H4 (cell line): Measurements from ENCODE around the gene CHI3L1. TPM values are rescaled to one million over a fixed set of nuclear protein-coding genes. Genes with fewer than 3 reads are reported as not detected.

Experiments used
- DNase-seq: peaks from one replicate; pipeline ENCODE4 v3.0.0-alpha.2; 2015; ENCODE audit warnings: low spot score
- total RNA-seq: library from RNA; depleted of rRNA; stranded (reverse); fragments of >200 nt; shearing (Covaris generic); gene quantifications from 2 replicates; pipeline ENCODE4 v1.2.3, GENCODE V29; 2014; rRNA removed

The CHI3L1 gene
- total RNA-seq, 1 experiment from 2014 or later: not detected

DNA sequence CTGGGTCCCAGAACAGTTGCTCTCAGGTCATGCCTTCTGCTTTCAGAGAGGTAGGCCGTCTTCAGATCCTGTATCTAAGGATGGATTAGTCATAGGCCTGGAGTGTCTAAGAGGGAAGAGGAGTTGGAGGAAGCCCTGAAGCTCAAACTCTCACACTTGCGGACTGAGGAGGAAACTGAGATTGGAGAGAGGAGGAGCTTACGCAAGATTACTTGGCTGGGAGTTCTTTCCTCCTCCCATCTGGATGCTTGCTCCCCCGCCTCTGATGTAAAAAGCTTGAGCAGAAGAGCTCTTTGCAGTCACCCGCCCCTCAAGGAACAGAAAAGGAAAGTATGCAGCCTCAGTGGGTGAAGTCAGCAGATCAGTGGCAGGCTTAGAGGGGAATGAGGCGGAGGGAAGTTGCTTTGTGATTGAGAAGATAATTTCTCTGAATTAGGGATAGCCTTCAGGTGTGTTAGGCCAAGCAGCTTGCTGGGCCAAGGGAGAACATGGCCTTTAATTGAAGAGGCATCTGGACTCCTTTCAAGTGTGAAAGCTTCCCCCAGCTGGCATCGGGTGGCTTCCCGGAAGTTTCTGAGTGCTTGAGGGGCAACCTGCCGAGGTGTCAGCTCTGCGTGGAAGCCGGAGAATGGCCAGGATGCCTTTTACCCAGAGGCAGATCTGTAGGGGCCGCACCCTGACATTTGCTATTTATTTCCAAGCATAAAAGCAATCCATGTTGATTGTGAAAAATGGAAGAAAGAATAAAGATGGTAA, 52.4 kb downstream of the CHI3L1 start:
- DNase-seq: no peak

DNA sequence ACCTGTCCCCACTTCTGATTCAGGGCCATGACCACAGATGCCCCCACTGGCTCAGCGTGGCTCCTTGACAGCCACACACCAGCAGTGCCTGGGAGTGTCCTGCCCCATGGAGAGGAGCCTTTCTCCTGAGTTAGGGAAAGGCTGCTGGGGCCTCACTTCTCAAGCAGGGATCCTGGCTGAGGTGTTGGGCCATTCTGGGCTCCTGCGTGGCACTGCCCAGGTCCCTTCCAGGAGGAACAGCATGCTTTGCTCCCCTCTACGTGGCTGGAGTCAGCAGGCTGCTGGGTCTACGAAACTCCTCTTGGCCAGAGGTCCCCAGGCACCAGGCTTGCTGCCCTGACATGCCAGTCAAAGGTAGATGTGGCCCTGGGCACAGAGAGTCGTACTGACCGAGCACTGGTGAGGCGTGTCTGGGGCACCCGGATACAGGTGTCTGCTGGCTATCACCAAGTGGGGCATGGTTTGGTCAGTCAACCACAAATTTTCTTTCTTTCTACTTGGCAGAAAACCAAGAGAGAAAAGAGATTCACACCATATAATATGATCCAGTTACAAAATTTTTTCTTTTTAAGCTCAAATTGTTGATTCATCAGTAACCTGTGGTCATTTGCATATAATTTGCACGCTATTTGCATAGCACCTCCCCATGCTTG, 54.8 kb downstream of the CHI3L1 start:
- DNase-seq: no peak

DNA sequence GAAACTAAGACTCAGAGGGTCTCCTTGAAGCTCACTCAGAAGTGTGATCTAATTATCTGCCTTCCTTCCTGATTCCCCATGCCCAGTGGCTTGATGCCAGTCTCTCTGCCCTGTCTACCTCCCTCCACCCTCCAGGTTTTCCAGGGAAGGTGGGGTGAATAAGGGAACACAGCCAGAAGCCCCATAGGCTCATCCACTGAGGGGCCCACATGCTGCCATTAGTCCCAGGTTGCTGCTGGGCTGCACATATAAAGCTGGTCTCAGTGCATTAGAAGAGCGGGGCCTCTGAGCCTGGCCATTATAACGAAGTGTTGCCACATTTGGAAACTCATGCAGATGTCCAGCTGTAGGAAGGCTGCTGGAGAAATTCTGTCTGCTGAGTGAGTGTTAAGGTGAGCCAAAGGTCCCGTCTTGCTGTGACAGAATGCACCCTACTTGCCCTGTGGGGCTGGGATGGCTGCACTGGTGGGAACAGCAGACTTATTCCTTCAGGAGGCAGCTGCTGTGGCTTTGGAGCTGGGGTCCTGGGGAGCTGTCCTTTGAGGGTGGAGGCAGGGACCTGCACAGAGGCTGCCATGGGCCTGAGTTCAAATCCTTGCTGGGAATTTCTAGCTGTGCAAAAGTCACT, 56.0 kb downstream of the CHI3L1 start:
- no peak for DNase-seq

DNA sequence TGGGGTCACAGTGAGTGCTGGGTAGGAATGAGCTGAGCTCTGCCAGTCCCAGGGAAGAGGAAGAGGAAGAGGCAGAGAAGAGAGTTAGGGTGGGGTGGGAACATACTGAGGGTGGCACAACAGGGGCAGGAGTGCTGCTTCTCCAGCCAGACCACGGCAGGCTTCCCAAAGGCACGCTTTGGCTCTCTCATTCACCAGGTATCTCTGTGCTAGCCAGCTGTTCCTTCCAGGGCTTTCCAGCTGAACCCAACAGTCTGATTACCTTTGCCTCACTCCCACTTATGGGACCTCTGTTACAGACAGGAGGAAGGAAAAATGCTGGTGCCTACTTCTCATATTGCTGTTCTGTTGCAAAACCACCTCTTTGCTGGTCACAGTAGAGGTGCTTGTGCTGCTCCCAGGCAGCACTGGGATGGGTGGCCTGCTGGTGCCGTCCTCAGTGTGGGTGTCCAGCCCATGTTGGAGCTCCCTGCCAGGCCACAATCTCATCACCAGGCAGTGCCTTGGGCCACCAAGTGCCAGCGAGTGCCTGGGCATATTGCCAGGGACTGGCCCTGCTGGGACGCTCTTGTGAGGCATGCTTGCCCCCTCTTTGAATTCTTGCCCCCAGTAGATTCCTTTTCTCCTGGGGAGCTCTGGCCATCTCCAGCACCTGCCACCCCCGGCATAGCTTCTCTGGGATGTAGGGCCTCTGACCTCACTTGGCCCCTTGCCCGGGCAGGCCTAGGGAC, 56.8 kb downstream of the CHI3L1 start:
- no peak for DNase-seq

Other genes starting within 250 kb of the CHI3L1 start
- gene ADIPOR1, start 228.4 kb downstream of the CHI3L1 start, total RNA-seq: 115 and 122 TPM in 2 replicates
- 38.8 and 42.4 TPM in 2 replicates for gene CYB5R1, start 219.4 kb downstream of the CHI3L1 start, total RNA-seq
- 82.8 and 82.9 TPM in 2 replicates for gene TMEM183A, start 179.3 kb downstream of the CHI3L1 start, total RNA-seq
- 0.27 and 1.1 TPM in 2 replicates for gene PPFIA4, start 160.2 kb downstream of the CHI3L1 start, total RNA-seq
- gene MYOG, start 100.7 kb downstream of the CHI3L1 start, total RNA-seq: not detected in 2 replicates
- gene ADORA1, start 59.0 kb downstream of the CHI3L1 start, total RNA-seq: 0.47 and 0.58 TPM in 2 replicates
- not detected in 2 replicates for gene MYBPH, start 10.9 kb downstream of the CHI3L1 start, total RNA-seq
- gene CHIT1, start 43.0 kb upstream of the CHI3L1 start, total RNA-seq: not detected in 2 replicates
- 11.2 and 11.7 TPM in 2 replicates for gene BTG2, start 118.8 kb upstream of the CHI3L1 start, total RNA-seq
- gene FMOD, start 164.4 kb upstream of the CHI3L1 start, total RNA-seq: 0.10 TPM in 1 of 2 replicates, not detected in the other